KG1 (cell line): ENCODE measurements around the gene DNAH14.

Experiments
- DNase-seq: peaks from one replicate; lab custom pipeline; 2025; lab: John Stamatoyannopoulos, UW

The DNAH14 gene

DNA sequence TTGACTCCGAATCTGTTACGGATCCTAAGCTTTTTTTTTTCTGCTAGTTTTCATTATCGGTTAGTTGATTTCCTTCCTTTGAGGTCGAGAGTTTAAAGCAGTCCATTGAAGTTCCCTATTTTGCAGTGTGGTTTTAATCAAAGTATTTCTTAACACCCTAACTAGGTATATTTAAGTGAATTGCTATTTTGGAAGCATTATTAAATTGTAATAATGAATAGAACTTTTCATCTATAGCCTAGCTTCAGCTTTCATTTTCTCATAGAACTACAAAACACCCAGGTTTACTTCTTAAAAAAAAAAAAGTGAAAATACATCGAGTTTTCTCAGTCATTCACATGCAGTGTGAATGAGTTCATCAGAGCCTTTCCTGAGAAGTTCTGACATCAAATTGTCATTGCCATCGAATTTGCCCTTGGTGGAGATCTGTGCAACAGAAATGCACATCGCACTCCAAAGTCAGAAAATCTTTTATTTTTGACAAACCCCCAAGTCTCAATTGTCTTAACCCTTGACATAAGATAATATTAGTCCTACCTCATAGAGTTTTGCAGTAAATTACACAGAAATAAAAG is 499.5 kb downstream of the DNAH14 start:
- DNase-seq = peak; percentile 79

DNA sequence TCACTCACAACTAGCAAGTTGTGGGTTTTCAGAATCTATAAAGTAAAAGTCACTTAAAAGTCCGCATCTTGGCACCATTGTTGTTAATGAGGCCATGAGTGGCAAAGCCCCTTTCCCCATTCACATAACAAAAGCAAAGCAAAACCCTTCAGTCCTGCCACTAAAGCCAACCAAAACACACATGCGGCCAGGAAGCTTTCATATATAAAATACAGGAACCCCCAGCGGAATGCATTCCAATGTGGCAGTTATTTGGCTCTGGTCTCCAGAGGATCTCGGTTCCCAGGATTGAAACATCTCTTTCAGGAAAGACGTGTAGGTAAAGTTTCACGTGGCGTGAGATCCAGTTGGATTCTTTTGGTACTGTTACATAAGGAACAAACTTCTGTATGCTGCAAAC is 500.8 kb downstream of the DNAH14 start:
- no peak for DNase-seq

DNA sequence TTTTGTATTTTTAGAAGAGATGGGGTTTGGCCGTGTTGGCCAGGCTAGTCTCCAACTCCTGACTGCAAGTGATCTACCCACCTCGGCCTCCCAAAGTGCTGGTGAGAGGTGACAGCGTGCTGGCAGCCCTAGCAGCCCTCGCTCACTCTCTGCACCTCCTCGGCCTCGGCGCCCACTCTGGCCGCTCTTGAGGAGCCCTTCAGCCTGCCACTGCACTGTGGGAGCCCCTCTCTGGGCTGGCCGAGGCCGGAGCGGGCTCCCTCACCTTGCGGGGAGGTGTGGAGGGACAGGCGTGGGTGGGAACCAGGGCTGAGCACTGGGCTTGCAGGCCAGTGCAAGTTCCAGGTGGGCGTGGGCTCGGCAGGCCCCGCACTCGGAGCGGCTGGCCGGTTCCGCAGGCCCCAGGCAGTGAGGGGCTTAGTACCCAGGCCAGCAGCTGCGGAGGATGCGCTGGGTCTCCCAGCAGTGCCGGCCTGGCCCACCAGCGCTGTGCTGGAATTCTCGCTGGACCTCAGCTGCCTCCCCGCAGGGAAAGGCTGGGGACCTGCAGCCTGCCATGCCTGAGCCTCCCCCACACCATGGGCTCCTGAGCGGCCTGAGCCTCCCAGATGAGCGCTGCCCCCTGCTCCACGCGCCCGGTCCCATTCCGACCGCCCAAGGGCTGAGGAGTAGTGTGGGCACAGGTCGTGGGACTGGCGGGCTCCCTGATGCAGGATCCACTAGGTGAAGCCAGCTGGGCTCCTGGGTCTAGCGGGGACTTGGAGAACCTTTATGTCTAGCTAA is 501.8 kb downstream of the DNAH14 start:
- DNase-seq = no peak

DNA sequence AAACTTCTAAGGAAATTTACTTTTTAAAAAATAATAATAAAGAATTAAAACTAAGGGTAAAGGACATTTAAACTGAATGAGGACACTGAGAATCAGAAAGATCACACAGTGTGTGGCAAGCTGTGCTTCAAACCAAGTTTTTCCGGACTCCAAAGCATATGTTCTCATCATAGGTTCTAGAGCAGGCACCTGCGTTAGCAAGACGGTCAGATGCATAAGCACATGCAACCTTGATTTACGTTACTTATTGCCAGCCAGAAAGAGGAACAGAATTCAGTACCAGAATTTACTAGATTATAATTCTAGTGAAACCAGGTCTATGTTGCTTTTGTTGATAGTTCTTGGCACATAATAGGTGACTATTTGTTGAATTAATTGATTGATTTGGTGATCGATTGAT is 504.6 kb downstream of the DNAH14 start:
- DNase-seq = no peak

DNA sequence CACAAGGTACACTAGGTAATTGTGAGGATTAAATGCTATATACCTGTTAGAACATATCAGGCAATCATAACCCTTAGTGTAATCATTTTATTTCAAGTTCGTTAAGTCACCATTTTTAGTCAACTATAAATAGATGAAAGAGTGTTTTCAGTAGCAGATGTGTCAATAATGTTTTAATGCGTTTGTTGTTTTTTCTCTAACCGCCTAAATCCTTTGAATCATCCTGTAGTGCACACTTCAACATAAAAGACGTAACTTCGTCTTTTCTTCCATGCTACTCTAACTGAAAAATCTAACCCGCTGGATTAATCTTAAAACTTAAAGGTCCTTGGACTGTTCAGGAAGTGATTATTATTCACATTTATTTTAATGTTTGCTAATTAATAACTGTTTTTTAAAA is 505.6 kb downstream of the DNAH14 start:
- no peak for DNase-seq

DNA sequence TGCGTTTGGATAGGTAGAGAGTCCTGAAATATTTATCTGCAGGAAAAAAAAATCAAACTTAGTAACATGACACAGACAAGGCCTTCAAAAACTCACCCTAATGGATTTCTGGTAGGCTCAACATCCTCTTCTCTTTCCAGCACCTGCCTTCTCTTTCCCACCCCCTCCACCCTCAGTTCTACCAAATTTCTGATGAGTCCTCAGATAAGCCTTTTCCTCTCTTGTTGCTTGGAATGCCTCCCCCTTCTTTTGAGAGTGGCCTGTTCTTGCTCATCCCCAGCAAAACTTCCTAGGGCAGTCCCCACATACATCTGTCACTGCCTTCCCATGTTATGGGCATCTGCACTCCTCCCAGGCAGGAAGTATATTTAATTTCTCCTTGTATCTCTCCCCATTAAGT is 506.0 kb downstream of the DNAH14 start:
- no peak for DNase-seq

DNA sequence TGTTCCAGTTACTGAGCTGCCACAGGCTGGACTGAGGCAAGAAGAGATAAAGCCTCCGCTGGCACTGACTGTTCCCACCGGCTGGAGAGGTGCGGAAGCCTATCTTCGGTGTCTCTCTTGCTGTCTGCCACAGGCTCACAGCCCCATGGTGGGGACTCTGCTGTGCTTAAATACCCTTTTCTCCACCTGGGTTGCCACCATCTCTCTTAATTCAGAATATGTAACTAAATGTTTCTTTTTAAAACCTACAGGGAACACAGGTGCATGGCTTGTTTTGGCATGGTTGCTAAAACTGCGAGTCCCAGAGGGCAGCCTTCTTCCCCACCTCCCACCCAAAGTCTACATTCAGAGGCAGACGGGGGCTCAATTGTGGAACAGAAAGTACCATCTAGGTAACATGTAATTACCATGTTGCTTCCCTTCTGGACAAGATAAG is 506.5 kb downstream of the DNAH14 start:
- DNase-seq = no peak

GRCh38 chr1:225437710-225438437 is 508.4 kb downstream of the DNAH14 start:
- DNase-seq = no peak

- no peak for DNase-seq
These were observed 511.1 kb downstream of the DNAH14 start for GRCh38 chr1:225440380-225441221.

DNA sequence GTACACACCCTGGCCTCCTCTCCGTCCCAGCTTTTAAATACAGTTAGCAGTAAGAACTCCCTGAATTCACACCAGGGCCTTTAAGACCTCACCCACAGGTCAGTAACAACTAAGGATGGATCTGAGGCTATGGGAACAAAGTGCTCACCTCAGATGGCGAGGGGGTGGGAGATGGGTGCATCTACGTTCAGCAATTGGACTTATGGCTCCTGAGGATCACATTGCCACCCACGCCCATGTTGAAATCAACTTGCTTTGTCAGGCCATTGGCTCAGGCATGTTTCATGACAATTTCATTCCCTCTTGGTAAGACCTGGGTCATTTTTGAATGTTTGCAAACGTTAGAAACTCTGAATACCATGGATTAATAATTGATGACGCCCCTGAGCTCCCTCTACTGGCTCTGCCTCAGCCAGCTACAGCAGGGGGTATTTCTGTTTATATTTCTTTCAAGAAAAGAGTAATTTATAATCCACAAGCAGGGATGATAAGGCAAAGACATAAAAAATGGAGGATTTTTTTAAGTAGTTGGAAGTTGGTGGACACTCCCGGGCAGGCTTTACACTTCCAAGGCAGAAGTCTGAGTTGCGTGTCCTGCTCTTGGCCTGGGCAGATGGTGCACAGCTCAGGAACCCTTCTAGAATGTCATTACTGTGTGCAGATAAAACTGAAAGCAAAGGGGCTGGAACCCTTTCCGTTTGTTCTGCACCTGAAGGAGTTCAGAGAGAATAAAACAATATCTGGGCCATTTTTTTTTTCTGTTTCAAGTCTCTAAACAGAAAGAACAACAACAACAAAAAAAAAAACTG is 512.0 kb downstream of the DNAH14 start:
- DNase-seq = no peak

DNA sequence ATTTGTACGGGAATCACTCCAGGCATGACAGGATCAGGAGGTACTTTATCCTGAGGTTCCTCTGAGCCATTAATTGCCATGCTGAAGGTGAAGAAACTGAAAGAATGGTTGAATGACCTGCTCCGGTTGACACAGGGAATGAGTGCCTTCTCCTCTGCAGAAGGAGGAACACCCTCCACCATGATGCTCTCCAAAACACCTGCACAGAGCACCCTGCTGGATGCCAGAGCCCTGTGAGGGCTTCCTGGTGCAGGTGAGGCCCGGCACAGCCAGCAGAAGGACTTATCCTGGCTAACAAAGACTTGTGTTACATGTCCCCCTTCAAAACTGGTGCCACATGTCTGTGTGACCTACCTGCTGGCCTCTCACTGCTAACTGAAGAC is 512.6 kb downstream of the DNAH14 start:
- no peak for DNase-seq

DNA sequence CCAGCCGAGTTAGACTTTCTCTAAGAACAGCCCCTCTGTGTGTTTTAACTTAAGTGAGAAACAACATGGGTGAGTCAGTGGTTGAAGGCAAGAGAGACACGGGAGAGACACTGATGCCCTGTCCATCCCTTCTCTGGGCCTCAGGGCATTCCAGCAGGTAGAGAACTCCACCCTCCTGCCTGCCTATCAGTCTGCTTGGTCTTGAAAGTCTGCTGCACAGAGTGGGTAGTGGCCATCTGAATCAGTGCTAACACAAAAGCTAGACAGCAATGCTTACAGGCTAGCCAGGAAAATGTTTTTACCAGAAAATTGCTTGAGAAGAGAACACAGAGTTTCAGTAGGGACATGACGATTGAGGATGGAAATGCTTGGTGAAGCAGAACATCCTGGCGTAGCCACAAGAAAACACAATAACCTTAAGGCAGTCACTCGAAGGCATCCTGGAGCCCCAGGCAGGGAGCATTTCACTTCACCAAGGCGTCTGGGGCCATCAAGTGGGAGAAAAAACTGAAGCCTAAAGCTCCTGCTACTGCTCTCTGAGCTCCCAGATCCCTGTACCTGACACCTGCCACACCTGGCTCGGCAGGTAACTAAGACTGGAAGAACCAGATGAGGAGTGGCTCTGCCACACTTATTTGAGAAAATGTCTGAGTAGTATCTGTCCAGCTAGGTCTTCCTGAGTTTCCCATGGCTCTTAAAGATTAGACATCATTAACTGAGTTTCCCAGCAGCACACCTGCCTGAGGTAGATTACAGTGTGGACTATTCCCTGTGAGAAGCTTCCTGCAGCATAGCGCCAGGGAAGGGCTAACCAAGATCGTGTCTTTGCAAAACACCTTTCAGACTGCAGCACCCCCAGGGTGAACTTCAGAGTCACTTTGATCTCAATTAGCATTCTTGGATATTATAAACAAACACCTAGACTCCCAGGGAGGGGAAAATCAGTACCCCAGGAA is 516.4 kb downstream of the DNAH14 start:
- DNase-seq = no peak

DNA sequence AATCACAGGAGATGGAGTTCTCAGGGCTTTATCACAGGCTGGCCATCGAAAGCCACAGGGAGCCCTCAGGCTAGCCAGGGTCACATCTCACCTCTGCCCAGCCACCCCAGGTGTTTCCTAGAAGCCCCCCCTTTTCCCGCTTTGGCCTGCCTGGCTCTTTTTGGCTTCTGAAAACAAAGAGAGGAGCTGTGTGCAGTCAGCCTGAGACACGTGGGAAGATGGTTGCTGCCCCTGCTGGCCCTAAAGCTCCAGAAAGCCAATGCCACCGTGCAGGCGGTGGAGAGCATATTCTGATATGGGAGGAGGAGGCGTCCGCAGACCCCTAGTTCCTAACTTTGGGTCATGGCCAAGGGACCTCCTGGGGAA is 517.1 kb downstream of the DNAH14 start:
- no peak for DNase-seq

- no peak for DNase-seq
These were observed 517.6 kb downstream of the DNAH14 start for GRCh38 chr1:225446981-225447615.

DNA sequence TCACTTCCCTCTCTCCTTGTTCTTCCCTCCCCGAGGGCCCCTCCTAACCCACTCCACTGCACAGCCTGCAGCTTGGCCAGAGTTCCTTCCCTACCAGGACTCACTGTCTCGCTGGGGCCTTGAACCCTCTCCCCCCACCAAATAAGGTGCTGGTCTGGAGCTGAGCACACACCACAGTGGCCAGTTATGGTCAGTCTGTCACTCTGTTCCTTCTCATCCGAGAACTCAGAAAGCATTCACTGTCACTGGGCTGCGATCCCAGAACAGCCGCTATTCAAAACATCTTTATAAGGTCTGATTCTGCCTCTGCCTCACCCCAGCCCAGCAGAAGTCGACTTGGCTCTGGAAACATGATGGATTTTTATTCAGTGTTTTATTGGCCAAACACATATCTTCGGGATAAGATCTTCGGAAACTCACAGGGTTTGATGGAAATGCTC is 518.2 kb downstream of the DNAH14 start:
- DNase-seq = no peak

DNA sequence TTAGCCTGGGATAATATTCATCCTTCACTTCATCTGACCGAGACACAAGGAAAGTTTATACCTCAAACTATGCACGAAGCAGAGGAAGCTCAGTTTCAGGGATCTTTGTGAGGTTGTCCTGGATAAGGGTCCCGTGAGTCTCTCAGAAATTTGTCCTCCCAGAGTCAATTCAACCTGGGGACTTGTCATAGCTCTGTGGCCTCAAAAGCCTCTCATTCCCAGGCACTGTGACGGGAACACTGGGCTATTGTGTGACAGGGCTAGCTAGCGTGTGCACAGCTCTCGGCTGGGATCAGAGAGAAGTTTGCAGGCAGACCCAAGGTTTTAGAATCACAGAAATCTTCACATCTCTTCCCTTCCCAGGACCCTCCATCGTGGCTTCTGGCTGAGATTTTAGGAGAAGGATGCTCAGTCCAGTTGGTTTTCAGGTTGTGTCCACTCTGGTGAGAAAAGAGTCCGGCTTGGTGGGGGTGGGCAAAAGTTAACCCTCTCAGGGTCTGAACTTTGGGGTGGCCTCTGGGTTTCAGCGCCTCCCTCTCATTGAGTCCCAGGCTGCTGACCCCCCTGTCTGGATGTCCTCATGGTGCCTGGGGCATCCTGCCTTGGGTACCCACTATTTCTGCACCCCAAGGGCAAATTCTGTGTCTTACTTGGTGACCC is 518.8 kb downstream of the DNAH14 start:
- no peak for DNase-seq
